ENCODE results near the gene GTF2A1.

Gene GTF2A1

DNA sequence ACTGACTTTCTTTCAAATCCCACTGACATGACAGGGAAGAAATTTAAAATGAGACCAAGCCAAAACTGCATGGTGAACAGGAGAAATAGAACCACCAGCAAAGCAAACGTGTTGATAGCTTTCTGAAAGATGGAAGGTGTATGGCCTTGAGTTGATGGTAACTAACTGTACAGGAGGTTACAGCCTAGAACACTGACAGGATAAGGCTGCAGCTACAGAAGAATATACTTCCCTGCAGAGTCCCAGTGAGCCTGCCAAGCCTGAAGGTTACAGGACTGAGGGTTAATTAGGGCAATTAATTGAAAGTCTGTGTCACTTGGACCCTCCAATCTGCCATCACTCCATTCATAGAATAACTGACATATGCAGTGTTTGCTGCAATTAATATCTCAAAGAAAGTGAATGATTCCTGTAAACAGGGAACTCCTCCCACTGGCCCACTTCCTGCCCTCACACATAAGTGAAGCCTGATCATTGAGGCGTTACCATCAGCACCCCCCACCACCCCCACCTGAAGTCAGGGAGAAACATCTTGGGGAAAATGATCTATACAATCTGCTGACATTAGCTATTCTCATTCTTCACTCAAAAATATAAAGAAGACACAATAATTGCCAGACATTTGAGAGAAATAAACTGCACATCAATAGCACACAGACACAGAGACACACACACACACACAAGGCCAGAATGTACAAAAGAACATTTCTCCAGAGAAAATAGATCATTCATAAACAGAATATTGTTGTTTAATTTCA, 73.4 kb downstream of the GTF2A1 start:
- TF ChIP-seq ZNF274 (IDR thresholded peaks at IDR 0.05; ENCODE audit: low read depth, low read length), result no peak
- no peak overlapping the region for H3K4me3 ChIP-seq (ENCODE audit: low read length)

DNA sequence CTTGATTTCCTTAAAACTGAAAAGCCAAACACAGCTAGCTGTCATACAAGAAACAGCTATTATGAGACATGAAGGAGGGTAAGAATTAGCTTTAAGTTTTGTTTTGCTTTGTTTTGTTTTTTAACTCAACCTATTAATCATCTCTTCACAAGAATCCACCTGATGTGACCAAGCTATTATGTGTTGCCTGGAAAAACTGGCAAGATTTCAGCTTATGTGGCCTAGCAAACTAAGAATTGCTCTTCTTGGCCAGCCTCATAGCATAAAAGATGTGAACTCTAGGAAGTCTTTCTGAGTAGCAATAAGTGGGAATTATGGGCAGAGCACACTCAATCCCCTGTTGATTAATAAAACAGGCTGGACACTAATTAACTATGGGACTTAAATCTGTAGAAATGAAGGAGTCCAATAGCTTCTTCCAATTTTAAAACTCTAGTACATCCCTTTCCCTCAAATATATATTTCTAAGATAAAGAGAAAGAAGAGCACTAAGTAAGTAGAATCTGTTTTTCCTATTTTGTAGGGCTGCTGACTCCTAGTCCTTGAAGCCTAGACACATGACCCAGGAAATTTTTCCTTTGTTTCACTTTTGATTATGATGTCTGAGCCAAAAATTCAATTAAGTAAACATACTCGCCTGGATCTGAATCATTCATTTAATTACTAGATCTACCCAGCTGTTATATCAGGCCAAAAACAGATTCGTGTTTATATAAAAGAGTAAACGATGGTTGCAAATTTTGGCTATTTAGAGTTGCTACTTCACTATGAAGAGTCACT, 75.7 kb downstream of the GTF2A1 start:
- no peak overlapping the region for H3K4me3 ChIP-seq (ENCODE audit: low read length)
- TF ChIP-seq ZNF274 (IDR thresholded peaks at IDR 0.05; ENCODE audit: low read depth, low read length), result no peak

DNA sequence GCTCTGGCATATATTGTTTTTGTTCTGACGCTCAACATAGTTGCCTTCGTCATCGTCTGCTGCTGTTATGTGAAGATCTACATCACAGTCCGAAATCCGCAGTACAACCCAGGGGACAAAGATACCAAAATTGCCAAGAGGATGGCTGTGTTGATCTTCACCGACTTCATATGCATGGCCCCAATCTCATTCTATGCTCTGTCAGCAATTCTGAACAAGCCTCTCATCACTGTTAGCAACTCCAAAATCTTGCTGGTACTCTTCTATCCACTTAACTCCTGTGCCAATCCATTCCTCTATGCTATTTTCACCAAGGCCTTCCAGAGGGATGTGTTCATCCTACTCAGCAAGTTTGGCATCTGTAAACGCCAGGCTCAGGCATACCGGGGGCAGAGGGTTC, 77.0 kb downstream of the GTF2A1 start:
- no peak for TF ChIP-seq ZNF274 (IDR thresholded peaks at IDR 0.05; ENCODE audit: low read depth, low read length)
- no peak overlapping the region for H3K4me3 ChIP-seq (ENCODE audit: low read length)

DNA sequence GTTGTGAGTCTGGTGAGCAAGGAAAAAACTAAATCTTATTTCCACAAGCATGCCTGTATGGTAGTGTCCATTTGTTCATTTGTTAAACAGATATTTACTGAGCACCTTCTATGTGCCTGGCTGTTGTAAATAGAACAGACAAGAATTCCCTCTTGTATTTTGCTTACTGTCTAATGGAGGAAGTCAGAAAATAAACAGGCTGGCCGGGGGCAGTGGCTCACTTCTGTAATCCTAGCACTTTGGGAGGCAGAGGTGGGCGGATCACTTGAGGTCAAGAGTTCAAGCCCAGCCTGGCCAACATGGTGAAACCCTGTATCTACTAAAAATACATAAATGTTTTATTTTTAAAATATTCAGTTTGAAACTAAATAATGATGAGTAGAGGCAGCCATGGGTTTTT, 79.3 kb downstream of the GTF2A1 start:
- no peak overlapping the region for H3K4me3 ChIP-seq (ENCODE audit: low read length)
- TF ChIP-seq ZNF274 (IDR thresholded peaks at IDR 0.05; ENCODE audit: low read depth, low read length), result no peak

DNA sequence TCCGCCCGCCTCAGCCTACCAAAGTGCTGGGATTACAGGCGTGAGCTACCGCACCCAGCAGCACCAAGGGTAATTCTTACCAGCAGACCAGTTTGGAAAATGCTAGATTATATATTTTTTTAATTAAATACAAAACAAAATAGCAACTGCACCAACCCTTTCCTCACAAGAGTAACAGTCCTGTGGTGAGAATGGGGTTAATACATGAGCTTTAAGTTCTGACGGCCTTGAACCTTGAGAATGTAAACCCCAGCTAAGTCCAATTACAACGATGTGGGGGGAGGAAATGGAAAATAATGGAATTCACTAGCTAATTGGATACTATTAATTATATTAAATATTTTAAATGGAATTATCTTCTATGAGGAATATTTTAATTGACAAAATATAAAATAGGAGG, 82.3 kb downstream of the GTF2A1 start:
- TF ChIP-seq ZNF274 (IDR thresholded peaks at IDR 0.05; ENCODE audit: low read depth, low read length), result no peak
- H3K4me3 ChIP-seq (ENCODE audit: low read length), result no peak overlapping the region

DNA sequence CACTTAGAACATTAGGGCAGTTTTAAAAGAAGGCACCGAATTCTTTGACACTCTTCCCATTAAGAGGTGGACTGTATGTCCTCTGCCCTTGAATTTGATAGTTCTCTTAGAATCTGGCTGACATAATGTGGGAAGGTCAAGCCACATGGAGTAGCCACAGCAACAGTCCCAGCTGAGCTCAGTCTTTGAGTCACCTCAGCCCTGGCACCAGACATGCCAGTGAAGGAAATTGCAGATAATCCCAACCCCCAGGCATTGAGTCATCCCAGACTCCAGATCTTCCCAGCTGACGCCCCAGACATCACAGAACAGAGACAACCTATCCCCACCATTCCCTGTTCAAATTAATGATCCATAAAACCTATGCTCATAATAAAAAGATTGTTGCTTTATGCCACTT, 83.4 kb downstream of the GTF2A1 start:
- no peak overlapping the region for H3K4me3 ChIP-seq (ENCODE audit: low read length)
- TF ChIP-seq ZNF274 (IDR thresholded peaks at IDR 0.05; ENCODE audit: low read depth, low read length), result no peak

DNA sequence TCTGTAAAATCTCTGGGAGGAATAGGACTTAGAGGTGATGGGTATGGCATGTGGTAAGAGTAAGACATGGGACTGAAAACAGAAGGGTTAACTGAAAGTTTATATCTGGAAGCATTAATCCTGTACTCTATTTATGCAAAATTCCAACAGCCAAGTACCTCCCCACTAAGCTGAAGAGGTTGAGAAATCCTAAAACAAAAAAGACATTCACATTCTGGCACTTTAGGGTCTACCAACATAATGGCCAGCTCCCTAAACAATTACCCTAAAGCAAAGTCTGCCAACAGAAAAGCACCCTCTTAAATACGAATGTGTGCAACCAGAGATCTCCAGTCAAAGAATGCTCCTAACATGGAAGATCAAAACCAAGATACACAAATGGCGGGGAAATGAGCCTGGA, 87.4 kb downstream of the GTF2A1 start:
- no peak for TF ChIP-seq ZNF274 (IDR thresholded peaks at IDR 0.05; ENCODE audit: low read depth, low read length)
- H3K4me3 ChIP-seq (ENCODE audit: low read length), result no peak overlapping the region

DNA sequence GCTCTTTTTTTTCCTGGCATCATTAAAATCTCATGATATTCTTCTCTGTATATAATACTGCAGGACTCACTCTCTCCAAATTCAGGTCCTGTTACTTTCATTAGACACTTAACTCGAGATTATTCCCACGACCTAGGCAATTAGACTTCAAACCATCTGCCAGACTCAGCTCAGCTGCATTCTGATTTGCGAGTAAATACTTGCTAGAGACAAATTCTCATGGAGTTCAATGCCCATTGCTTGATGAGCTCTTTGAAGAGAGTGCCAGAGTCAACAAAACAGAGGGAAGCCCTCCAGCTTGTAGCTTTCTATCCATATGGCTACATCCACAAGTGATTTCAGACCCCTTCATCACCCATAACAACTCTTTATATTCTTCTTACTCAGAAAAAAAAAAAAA, 88.3 kb downstream of the GTF2A1 start:
- H3K4me3 ChIP-seq (ENCODE audit: low read length), result no peak overlapping the region
- no peak for TF ChIP-seq ZNF274 (IDR thresholded peaks at IDR 0.05; ENCODE audit: low read depth, low read length)

DNA sequence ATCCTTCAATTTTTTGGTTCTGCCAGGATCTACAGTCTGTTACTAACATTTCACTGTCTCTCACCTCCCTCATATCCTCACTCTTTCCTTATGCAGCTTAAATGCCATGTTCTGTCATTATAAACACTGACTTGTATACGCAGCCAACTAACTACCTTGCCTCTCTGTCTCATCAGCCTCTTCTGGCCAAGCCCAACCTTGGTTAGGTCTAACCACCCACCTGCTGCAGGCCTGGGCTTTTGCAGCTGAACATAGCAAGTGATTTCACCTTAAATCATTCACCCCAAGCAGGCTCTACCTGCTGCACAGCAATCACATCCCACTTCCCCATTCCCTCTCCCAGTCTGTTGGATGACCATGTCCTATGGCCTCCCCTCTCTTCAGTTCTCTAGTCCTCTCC, 91.5 kb downstream of the GTF2A1 start:
- TF ChIP-seq ZNF274 (IDR thresholded peaks at IDR 0.05; ENCODE audit: low read depth, low read length), result no peak
- H3K4me3 ChIP-seq (ENCODE audit: low read length), result no peak overlapping the region

DNA sequence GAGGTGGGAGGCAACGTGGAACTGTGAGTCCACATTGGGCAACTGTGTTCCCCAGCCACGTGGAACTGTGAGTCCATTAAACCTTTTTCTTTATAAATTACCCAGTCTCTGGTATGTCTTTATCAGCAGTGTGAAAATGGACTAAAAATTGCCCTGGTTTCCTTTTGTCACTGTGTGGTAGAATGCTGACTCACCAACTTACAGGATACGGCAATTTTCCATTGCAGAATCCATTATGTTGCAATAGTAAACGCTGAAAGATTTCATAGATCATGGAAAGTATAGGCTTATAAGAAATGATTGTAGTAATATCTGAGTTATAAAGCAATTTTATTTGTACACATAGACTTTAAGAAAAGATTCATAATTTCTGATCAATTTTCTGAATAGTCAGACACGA, 93.0 kb downstream of the GTF2A1 start:
- no peak for TF ChIP-seq ZNF274 (IDR thresholded peaks at IDR 0.05; ENCODE audit: low read depth, low read length)
- H3K4me3 ChIP-seq (ENCODE audit: low read length), result no peak overlapping the region

DNA sequence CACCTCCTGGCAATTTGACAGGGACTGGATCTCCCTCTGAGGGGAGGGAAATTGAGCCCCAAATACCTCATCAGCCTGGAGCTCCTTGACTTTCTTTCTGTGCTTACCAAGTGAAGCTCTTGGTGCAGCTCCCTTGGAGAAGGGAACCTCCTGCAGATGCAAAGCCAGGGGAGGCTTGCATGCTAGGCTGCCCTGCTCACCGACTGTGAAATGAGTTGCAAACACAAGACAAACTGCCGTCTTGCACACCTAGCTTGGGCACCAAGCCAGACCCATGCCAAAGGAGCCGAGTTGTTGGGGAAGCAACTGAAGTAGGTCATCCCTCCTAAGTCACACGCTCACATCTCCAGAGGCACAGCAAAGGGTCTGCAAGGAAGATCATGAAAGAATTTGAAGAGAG, 95.2 kb downstream of the GTF2A1 start:
- H3K4me3 ChIP-seq (ENCODE audit: low read length), result no peak overlapping the region
- no peak for TF ChIP-seq ZNF274 (IDR thresholded peaks at IDR 0.05; ENCODE audit: low read depth, low read length)
